HUES64 (cell line): ENCODE data around the gene SH3TC1.

Experiments used
- H3K27ac ChIP-seq: 2 replicates; pipeline ENCODE4 v1.7.0; 2013; ENCODE audit warnings: low read depth, low read length, inconsistent platforms
- H3K27me3 ChIP-seq: 2 replicates; pipeline ENCODE4 v1.6.1; 2013; ENCODE audit warnings: mild to moderate bottlenecking, low read length; ENCODE audit not compliant: insufficient read depth
- H3K36me3 ChIP-seq: 2 replicates; pipeline ENCODE4 v1.6.1; 2013; ENCODE audit warnings: mild to moderate bottlenecking, low read length; ENCODE audit not compliant: insufficient read depth
- H3K4me1 ChIP-seq: 2 replicates; pipeline ENCODE4 v1.6.1; 2013; ENCODE audit warnings: mild to moderate bottlenecking, low read length, moderate library complexity; ENCODE audit not compliant: insufficient read depth
- H3K4me3 ChIP-seq: 2 replicates; pipeline ENCODE4 v1.5.1; 2013; ENCODE audit warnings: mild to moderate bottlenecking, low read length, moderate library complexity
- H3K9ac ChIP-seq: 2 replicates; pipeline ENCODE4 v1.6.1; 2013; ENCODE audit warnings: mild to moderate bottlenecking, low read depth, low read length
- H3K9me3 ChIP-seq: 2 replicates; pipeline ENCODE4 v1.6.1; 2013; ENCODE audit warnings: low read depth, low read length; ENCODE audit not compliant: insufficient read depth
- WGBS: fragments of 150-250, 120-280 bp; methylation state at CpG from one replicate; pipeline ENCODE4 v1.1.7; 2013; ENCODE audit warnings: missing lambda C conversion rate; 5-methylcytosine and 5-hydroxymethylcytosine counted together

The SH3TC1 gene

GRCh38 chr4:8242782-8243560 is 43.9 kb downstream of the SH3TC1 start:
- 89% methylated on average over 10 of the region's 10 CpGs for WGBS
- Histone ChIP-seq H3K27ac (no peak overlapping the region), H3K9ac (no peak overlapping the region)

GRCh38 chr4:8244001-8244757 is 45.1 kb downstream of the SH3TC1 start:
- 93% methylated on average over 18 of the region's 18 CpGs for WGBS
- Histone ChIP-seq H3K9me3 (no peaks in the 10 kb centered on the region), H3K9ac (no peak overlapping the region), H3K4me1 (peaks cover 5% of the 10 kb centered on the region; the same call in 1 of the 2 replicates), H3K4me3 (no peak overlapping the region), H3K36me3 (no peaks in the 10 kb centered on the region), H3K27ac (no peak overlapping the region), H3K27me3 (0 out of 2 replicates have a peak, but pooled peaks cover 3% of the 10 kb centered on the region)

More at GRCh38 chr4:8242782-8243560, 43.9 kb downstream of the SH3TC1 start:
- Histone ChIP-seq H3K9me3 (no peaks in the 10 kb centered on the region), H3K4me3 (no peak overlapping the region), H3K27me3 (0 out of 2 replicates have a peak, but pooled peaks cover 3% of the 10 kb centered on the region), H3K4me1 (peaks cover 5% of the 10 kb centered on the region; the same call in 1 of the 2 replicates), H3K36me3 (no peaks in the 10 kb centered on the region)

GRCh38 chr4:8244931-8245460 is 45.9 kb downstream of the SH3TC1 start:
- WGBS = 95% methylated on average over 19 of the region's 19 CpGs
- Histone ChIP-seq H3K9me3 (no peaks in the 10 kb centered on the region), H3K9ac (no peak overlapping the region), H3K4me1 (peaks cover 5% of the 10 kb centered on the region; the same call in 1 of the 2 replicates), H3K27me3 (0 out of 2 replicates have a peak, but pooled peaks cover 3% of the 10 kb centered on the region), H3K4me3 (no peak overlapping the region), H3K36me3 (no peaks in the 10 kb centered on the region), H3K27ac (no peak overlapping the region)

GRCh38 chr4:8245884-8246833 is 47.1 kb downstream of the SH3TC1 start:
- Histone ChIP-seq H3K9me3 (no peaks in the 10 kb centered on the region), H3K4me3 (no peak overlapping the region), H3K27ac (no peak overlapping the region), H3K9ac (no peak overlapping the region), H3K4me1 (peaks cover 5% of the 10 kb centered on the region; the same call in 1 of the 2 replicates), H3K36me3 (no peaks in the 10 kb centered on the region), H3K27me3 (0 out of 2 replicates have a peak, but pooled peaks cover 3% of the 10 kb centered on the region)
- 91% methylated on average over 31 of the region's 31 CpGs for WGBS

- no peak overlapping the region for H3K27ac ChIP-seq
- whole genome bisulfite sequencing = 93% methylated on average over 31 of the region's 31 CpGs
- H3K27me3 ChIP-seq = 0 out of 2 replicates have a peak, but pooled peaks cover 3% of the 10 kb centered on the region
- H3K4me3 ChIP-seq = no peak overlapping the region
- no peaks in the 10 kb centered on the region for H3K9me3 ChIP-seq
- H3K4me1 ChIP-seq = peaks cover 5% of the 10 kb centered on the region; the same call in 1 of the 2 replicates
- H3K9ac ChIP-seq = no peak overlapping the region
- H3K36me3 ChIP-seq = no peaks in the 10 kb centered on the region
These were observed 48.2 kb downstream of the SH3TC1 start for GRCh38 chr4:8247047-8247930.

- H3K27ac ChIP-seq = no peak overlapping the region
- H3K36me3 ChIP-seq = no peaks in the 10 kb centered on the region
- H3K9ac ChIP-seq = no peak overlapping the region
- H3K4me1 ChIP-seq = no peaks in the 10 kb centered on the region
- no peaks in the 10 kb centered on the region for H3K9me3 ChIP-seq
- 93% methylated on average over 7 of the region's 7 CpGs for WGBS
- no peak overlapping the region for H3K4me3 ChIP-seq
- no peaks in the 10 kb centered on the region for H3K27me3 ChIP-seq
These were observed 49.0 kb downstream of the SH3TC1 start for GRCh38 chr4:8248091-8248490.

GRCh38 chr4:8250227-8250626 is 51.1 kb downstream of the SH3TC1 start:
- Histone ChIP-seq H3K9ac (no peak overlapping the region), H3K27me3 (no peaks in the 10 kb centered on the region), H3K4me3 (no peak overlapping the region), H3K9me3 (no peaks in the 10 kb centered on the region), H3K4me1 (no peaks in the 10 kb centered on the region), H3K36me3 (no peaks in the 10 kb centered on the region), H3K27ac (no peak overlapping the region)
- WGBS = 90% methylated on average over 3 of the region's 3 CpGs

- H3K4me3 ChIP-seq = no peak overlapping the region
- no peak overlapping the region for H3K27ac ChIP-seq
These were observed 51.5 kb downstream of the SH3TC1 start for GRCh38 chr4:8250637-8251036.

GRCh38 chr4:8251110-8251883 is 52.2 kb downstream of the SH3TC1 start:
- WGBS = 94% methylated on average over 24 of the region's 24 CpGs
- Histone ChIP-seq H3K27ac (no peak overlapping the region), H3K9ac (no peak overlapping the region), H3K4me1 (no peaks in the 10 kb centered on the region), H3K36me3 (no peaks in the 10 kb centered on the region), H3K4me3 (no peak overlapping the region), H3K27me3 (no peaks in the 10 kb centered on the region), H3K9me3 (no peaks in the 10 kb centered on the region)

More at GRCh38 chr4:8250637-8251036, 51.5 kb downstream of the SH3TC1 start:
- WGBS = 96% methylated on average over 7 of the region's 7 CpGs
- Histone ChIP-seq H3K36me3 (no peaks in the 10 kb centered on the region), H3K9ac (no peak overlapping the region), H3K9me3 (no peaks in the 10 kb centered on the region), H3K27me3 (no peaks in the 10 kb centered on the region), H3K4me1 (no peaks in the 10 kb centered on the region)
